Measurements from ENCODE around the gene ANKRD1.

The ANKRD1 gene

DNA sequence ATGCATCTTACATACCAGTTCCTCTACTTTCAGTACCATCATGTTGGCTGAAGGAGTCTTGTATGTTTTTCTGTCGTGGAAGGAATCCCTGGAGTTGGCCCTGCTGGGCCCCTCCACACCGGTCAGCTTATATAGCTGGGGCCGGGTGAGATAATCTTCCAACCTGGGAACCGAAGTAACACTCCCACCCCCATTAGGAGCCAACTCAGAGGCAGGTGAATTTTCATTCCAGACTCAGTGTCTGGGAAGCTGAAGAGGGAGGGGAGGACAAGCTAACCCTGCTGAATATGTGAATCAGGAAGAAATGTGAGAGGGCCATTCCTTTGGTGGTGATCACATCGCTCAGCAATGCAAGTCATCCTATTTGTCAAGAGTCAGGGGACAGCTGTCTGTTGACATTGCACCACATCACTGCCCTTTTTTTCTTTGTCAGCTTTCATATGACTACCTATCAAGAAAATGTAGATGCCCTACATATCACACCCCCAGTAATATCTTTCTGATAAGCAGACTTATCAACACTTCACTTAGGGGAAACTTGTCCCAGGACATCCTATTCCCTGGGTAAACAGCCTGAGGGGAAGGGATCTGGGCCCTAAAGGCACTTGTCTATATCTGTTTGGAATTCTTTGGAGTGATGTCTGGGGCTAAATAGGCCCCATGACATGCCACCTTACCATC lies at the start of gene ANKRD1:
Gene ANKRD1 (minus strand): TSS at position 102 of the 681 bp plus-strand sequence. CDS start 60 bp downstream, at position 42.
- POLR2A ChIA-PET = interaction anchor here (1.5 kb wide), 2 partner anchors 9 to 15 kb away, joined by 3 to 8 read pairs; no protein-coding TSS in a partner anchor
- peak; percentile 16 for DNase-seq (ENCODE audit: extremely low spot score)
- TF ChIP-seq ELF4 (IDR thresholded peaks at IDR 0.05) (no peak), CTBP1 (IDR thresholded peaks at IDR 0.05; ENCODE audit: borderline replicate concordance) (no peak)
- TF ChIP-seq, protein P1, sequence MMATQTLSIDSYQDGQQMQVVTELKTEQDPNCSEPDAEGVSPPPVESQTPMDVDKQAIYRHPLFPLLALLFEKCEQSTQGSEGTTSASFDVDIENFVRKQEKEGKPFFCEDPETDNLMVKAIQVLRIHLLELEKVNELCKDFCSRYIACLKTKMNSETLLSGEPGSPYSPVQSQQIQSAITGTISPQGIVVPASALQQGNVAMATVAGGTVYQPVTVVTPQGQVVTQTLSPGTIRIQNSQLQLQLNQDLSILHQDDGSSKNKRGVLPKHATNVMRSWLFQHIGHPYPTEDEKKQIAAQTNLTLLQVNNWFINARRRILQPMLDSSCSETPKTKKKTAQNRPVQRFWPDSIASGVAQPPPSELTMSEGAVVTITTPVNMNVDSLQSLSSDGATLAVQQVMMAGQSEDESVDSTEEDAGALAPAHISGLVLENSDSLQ (IDR thresholded peaks at IDR 0.05) = peak; percentile 55
- CTCF ChIA-PET = interaction anchor here (0.6 to 1.9 kb wide), 2 partner anchors 9 to 1455 kb away, joined by 3 to 6 read pairs; no protein-coding TSS in a partner anchor

GRCh38 chr10:90969947-90970673 lies 49.2 kb upstream of the ANKRD1 start:
- no peak for TF ChIP-seq BHLHE40 (IDR thresholded peaks at IDR 0.05; ENCODE audit: borderline replicate concordance)
- no peak for TF ChIP-seq NFRKB (IDR thresholded peaks at IDR 0.05)
- TF ChIP-seq, protein P1 (IDR thresholded peaks at IDR 0.05) = no peak
- TF ChIP-seq TARDBP (IDR thresholded peaks at IDR 0.05) = no peak
- no peak for TF ChIP-seq ARNT (IDR thresholded peaks at IDR 0.05)
- TF ChIP-seq LEF1 (IDR thresholded peaks at IDR 0.05; ENCODE audit: borderline replicate concordance) = no peak
- TF ChIP-seq FOXA1 (IDR thresholded peaks at IDR 0.05) = no peak
- TF ChIP-seq FOXK2 (IDR thresholded peaks at IDR 0.05) = no peak
- ChIA-PET CTCF (interaction anchor here (0.6 to 2.4 kb wide), 4 partner anchors 17 to 91 kb away, joined by 3 to 12 read pairs (median 5); no protein-coding TSS in a partner anchor), POLR2A (interaction anchor here (1.4 kb wide), 1 partner anchor 40 kb away, joined by 3 read pairs; no protein-coding TSS in a partner anchor)
- DNase-seq (ENCODE audit: extremely low spot score) = no peak

DNA sequence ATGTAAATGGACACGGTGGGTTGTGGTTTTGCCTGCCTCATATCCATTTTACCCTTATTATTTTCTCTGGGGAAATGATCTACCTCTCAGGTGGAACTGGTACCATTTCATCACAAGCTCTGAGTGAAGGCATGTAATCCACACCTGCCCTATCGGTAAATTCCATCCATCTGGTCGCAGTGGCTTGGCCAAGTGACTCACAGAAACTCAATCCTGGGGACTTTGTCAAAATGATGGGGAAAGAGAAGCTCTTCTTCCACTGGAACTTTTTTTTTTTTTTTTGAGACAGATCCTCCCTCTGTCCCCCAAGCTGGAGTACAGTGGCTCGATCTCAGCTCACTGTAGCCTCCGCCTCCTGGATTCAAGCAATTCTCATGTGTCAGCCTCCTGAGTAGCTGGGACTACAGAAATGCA lies 48.2 kb upstream of the ANKRD1 start:
- ChIA-PET CTCF (interaction anchor here (0.6 to 2.4 kb wide), 4 partner anchors 58 to 111 kb away, joined by 3 to 12 read pairs (median 4); partner anchors contain the start of gene HTR7), POLR2A (interaction anchor here (0.7 to 1.4 kb wide), 2 partner anchors 39 to 57 kb away, joined by 3 read pairs; no protein-coding TSS in a partner anchor)
- DNase-seq (ENCODE audit: extremely low spot score) = no peak
- TF ChIP-seq TARDBP (IDR thresholded peaks at IDR 0.05) (no peak), CTBP1 (IDR thresholded peaks at IDR 0.05; ENCODE audit: borderline replicate concordance) (no peak), NFRKB (IDR thresholded peaks at IDR 0.05) (no peak), SUZ12 (IDR thresholded peaks at IDR 0.05) (no peak), HDGF (IDR thresholded peaks at IDR 0.05; ENCODE audit: borderline replicate concordance) (no peak), ARNT (IDR thresholded peaks at IDR 0.05) (no peak)

GRCh38 chr10:90968328-90969081 lies 47.6 kb upstream of the ANKRD1 start:
- DNase-seq (ENCODE audit: extremely low spot score) = no peak
- TF ChIP-seq CTBP1 (IDR thresholded peaks at IDR 0.05; ENCODE audit: borderline replicate concordance) (no peak), BHLHE40 (IDR thresholded peaks at IDR 0.05; ENCODE audit: borderline replicate concordance) (no peak), NFRKB (IDR thresholded peaks at IDR 0.05) (no peak), FOXA1 (IDR thresholded peaks at IDR 0.05) (no peak), L3MBTL2 (conservative IDR thresholded peaks at IDR 0.05) (no peak), SUZ12 (IDR thresholded peaks at IDR 0.05) (no peak)
- TF ChIP-seq, protein P1 (IDR thresholded peaks at IDR 0.05) = peak; percentile 83
- ChIA-PET CTCF (interaction anchor here (0.6 to 2.4 kb wide), 3 partner anchors 57 to 110 kb away, joined by 3 to 12 read pairs (median 4); partner anchors contain the start of gene HTR7), POLR2A (interaction anchor here (0.7 to 1.4 kb wide), 2 partner anchors 38 to 57 kb away, joined by 3 read pairs; no protein-coding TSS in a partner anchor)

DNA sequence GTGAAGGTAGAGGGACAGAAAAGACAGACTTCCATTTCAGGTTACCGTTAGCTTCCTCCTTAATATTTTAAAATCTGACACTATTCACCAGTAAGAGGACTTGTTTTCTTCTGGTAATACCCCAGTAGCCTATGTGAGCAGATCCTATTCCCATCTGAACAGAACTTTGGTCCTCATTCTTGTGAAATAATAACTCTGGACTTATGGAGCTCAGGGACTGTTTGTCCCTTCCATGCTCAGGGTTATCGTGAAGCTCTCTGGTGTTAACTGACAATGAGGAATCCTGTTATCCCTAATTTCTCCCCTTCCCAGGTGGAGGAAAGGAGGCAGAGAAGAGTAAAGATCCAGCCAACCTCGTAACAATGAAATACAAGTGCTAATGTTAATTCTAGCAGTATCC lies 47.0 kb upstream of the ANKRD1 start:
- DNase-seq (ENCODE audit: extremely low spot score) = no peak
- CTCF ChIA-PET = interaction anchor here (2.4 kb wide), 1 partner anchor 56 kb away, joined by 12 read pairs; no protein-coding TSS in a partner anchor
- TF ChIP-seq L3MBTL2 (conservative IDR thresholded peaks at IDR 0.05) (no peak), NFRKB (IDR thresholded peaks at IDR 0.05) (no peak), ZNF384 (IDR thresholded peaks at IDR 0.05) (no peak), ARNT (IDR thresholded peaks at IDR 0.05) (no peak), ELF4 (IDR thresholded peaks at IDR 0.05) (no peak), SP1 (IDR thresholded peaks at IDR 0.05) (no peak), HDGF (IDR thresholded peaks at IDR 0.05; ENCODE audit: borderline replicate concordance) (no peak)
- TF ChIP-seq, protein P1 (IDR thresholded peaks at IDR 0.05) = no peak
- POLR2A ChIA-PET = no interaction called here

Data from HEK293T (cell line).